Effector CD4-positive, alpha-beta T cell (primary cell): ENCODE data around the gene ANKRD26.
"Not testable (repeated sequence)": the region's sequence is repeated elsewhere in the genome, so short reads cannot be mapped to it uniquely, and the experiment has no call there.

Experiments
- DNase-seq: peaks from one replicate; pipeline ENCODE4 v3.0.0-alpha.2; 2020
- total RNA-seq: gene quantifications from one replicate; lab custom pipeline; 2026; lab: John Stamatoyannopoulos, UW

ANKRD26 gene
- total RNA-seq: 41.3 reads per million, percentile 64 among the genes with 10 or more reads in this experiment

- peak; percentile 96 for DNase-seq
Observed at GRCh38 chr10:27099916-27100812, at the start of gene ANKRD26. Gene ANKRD26 (minus strand): TSS chr10:27100494. CDS start chr10:27100326, 168 bp downstream.

GRCh38 chr10:27147701-27148100 lies 47.4 kb upstream of the ANKRD26 start:
- DNase-seq: no peak

GRCh38 chr10:27145937-27146336 lies 45.6 kb upstream of the ANKRD26 start:
- no peak for DNase-seq

GRCh38 chr10:27143686-27144085 lies 43.4 kb upstream of the ANKRD26 start:
- no peak for DNase-seq

GRCh38 chr10:27138277-27138676 lies 38.0 kb upstream of the ANKRD26 start:
- DNase-seq: no peak

GRCh38 chr10:27134371-27134770 lies 34.1 kb upstream of the ANKRD26 start:
- DNase-seq: no peak

- DNase-seq: no peak
Observed at GRCh38 chr10:27108165-27108564, 7.9 kb upstream of the ANKRD26 start.

- no peak for DNase-seq
Observed at GRCh38 chr10:27104919-27105318, 4.6 kb upstream of the ANKRD26 start.

GRCh38 chr10:27100813-27101347 lies 586 bp upstream of the ANKRD26 start:
- peak; percentile 16 for DNase-seq

- DNase-seq: no peak
Observed at GRCh38 chr10:27099448-27099847, 846 bp downstream of the ANKRD26 start.

- DNase-seq: no peak
Observed at GRCh38 chr10:27088119-27089044, 11.9 kb downstream of the ANKRD26 start.

GRCh38 chr10:27072436-27073114 lies 27.7 kb downstream of the ANKRD26 start:
- no peak for DNase-seq

GRCh38 chr10:27068217-27068891 lies 31.9 kb downstream of the ANKRD26 start:
- DNase-seq: no peak

- no peak for DNase-seq
Observed at GRCh38 chr10:27065084-27065483, 35.2 kb downstream of the ANKRD26 start.

- no peak for DNase-seq
Observed at GRCh38 chr10:27052656-27053055, 47.6 kb downstream of the ANKRD26 start.

- not testable (repeated sequence) for DNase-seq
Observed at GRCh38 chr10:27045247-27045646, 55.0 kb downstream of the ANKRD26 start.

GRCh38 chr10:27041196-27041595 lies 59.1 kb downstream of the ANKRD26 start:
- no peak for DNase-seq

- DNase-seq: no peak
Observed at GRCh38 chr10:27038168-27038567, 62.1 kb downstream of the ANKRD26 start.

GRCh38 chr10:27035163-27035562 lies 65.1 kb downstream of the ANKRD26 start:
- DNase-seq: no peak

- no peak for DNase-seq
Observed at GRCh38 chr10:27030060-27030459, 70.2 kb downstream of the ANKRD26 start.

GRCh38 chr10:27022048-27022447 lies 78.2 kb downstream of the ANKRD26 start:
- DNase-seq: no peak

- DNase-seq: no peak
Observed at GRCh38 chr10:27020243-27020642, 80.1 kb downstream of the ANKRD26 start.
